Sigmoid colon (tissue), 4 donors: Measurements from ENCODE around the gene ECHS1.

Experiments used
- CTCF ChIP-seq, 4 experiments: fragments of 450-650 bp in 3 of 4; fragments of 200-600 bp in 1 of 4; IDR thresholded peaks; one replicate each; pipeline ENCODE4 v1.5.1; 2016 to 2019; ENCODE audit warnings: antibody characterized with exemption in 4 of 4, mild to moderate bottlenecking in 3 of 4, moderate library complexity in 2 of 4
- POLR2A ChIP-seq, 2 donors: fragments of 450-650 bp; IDR thresholded peaks; one replicate each; pipeline ENCODE4 v1.6.1; 2016; ENCODE audit warnings: antibody characterized with exemption in 2 of 2, mild to moderate bottlenecking in 2 of 2, moderate library complexity in 2 of 2
- POLR2AphosphoS5 ChIP-seq, 4 donors: sonication (generic); formaldehyde crosslinking; IDR thresholded peaks; one replicate each; pipeline ENCODE4 v1.6.1; 2017; ENCODE audit warnings: antibody characterized with exemption in 4 of 4

- TF ChIP-seq POLR2AphosphoS5 (IDR thresholded peaks at IDR 0.05) = no peak
- no peak for TF ChIP-seq POLR2A (IDR thresholded peaks at IDR 0.05)
- TF ChIP-seq CTCF (IDR thresholded peaks at IDR 0.05) = no peak
These were observed 47.4 kb upstream of the ECHS1 start for GRCh38 chr10:133420579-133420978.
